Measurements from ENCODE around the gene PRPF38B.
A peak's percentile ranks its signal among the peaks of the same experiment; 100 is the strongest.

PRPF38B gene

DNA sequence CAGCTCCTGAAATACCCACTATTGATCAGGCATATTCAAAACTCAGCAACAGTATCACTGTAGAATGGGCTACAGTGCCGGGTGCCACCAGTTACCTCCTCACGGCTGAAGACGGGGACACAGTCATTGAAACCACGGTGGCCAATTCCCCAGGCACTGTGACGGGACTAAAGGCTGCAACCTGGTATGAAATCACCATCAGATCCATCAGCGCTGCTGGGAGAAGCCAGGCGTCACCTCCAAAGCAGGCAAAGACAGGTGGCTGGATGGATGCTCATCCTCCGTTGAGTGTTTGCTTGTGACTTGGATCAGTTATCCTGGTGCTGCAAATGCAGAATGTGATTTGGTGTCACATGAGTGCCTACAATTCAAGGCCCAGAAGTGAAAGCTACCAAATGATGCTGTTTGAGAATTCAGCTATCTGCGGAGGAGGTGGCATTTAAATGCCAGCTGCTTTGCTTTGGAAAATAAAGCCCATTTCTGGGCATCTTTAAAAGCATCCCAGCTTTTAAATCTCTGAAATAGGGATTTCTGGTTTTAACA, 25.7 kb downstream of the PRPF38B start:
- no peak overlapping the region for H3K4me2 ChIP-seq (ENCODE audit: low read length)
- H3K14ac ChIP-seq (ENCODE audit: low read length), result no peak overlapping the region
- H3K23ac ChIP-seq (ENCODE audit: low read length), result no peak overlapping the region
- no peak overlapping the region for H3K9ac ChIP-seq (ENCODE audit: low read length)
- H4K91ac ChIP-seq (ENCODE audit: low read depth, low read length), result no peak overlapping the region
- no peak overlapping the region for H3K18ac ChIP-seq (ENCODE audit: low read length)
- no peak overlapping the region for H2AFZ ChIP-seq (ENCODE audit: insufficient read depth, low read length, poor library complexity)
- H3K27me3 ChIP-seq (ENCODE audit: insufficient read depth, low read length), result no peaks in the 10 kb centered on the region
- H3K4me1 ChIP-seq (ENCODE audit: control insufficient read depth in 1 of 2, insufficient read depth in 2 of 2, low read length in 2 of 2), result peaks cover 8 to 9% of the 10 kb centered on the region in 2 experiments
- H3K4me3 ChIP-seq (ENCODE audit: low read depth, low read length), result no peak overlapping the region
- H2BK5ac ChIP-seq (ENCODE audit: low read depth, low read length, poor library complexity), result no peak overlapping the region
- no peak overlapping the region for H2AK5ac ChIP-seq (ENCODE audit: low read length)
- no peak for DNase-seq
- peaks cover 4% of the 10 kb centered on the region for H3K79me1 ChIP-seq (ENCODE audit: low read length)
- H3K4ac ChIP-seq (ENCODE audit: low read depth, low read length), result no peak overlapping the region
- H3K9me3 ChIP-seq (ENCODE audit: insufficient read depth, low read depth, low read length), result no peaks in the 10 kb centered on the region
- H3K36me3 ChIP-seq (ENCODE audit: control insufficient read depth in 1 of 2, insufficient read depth in 2 of 2, low read length in 2 of 2), result no peaks in the 10 kb centered on the region
- WGBS (ENCODE audit: extremely low coverage, insufficient coverage, insufficient read length), result no CpG with 5 or more reads among the region's 9 CpGs
- no peak overlapping the region for H4K8ac ChIP-seq (ENCODE audit: low read depth, low read length)
- no peak overlapping the region for H3K27ac ChIP-seq (ENCODE audit: low read depth, low read length)
- H3K79me2 ChIP-seq (ENCODE audit: control insufficient read depth, insufficient read depth, low read length, poor library complexity), result peaks cover 2% of the 10 kb centered on the region
- no peak overlapping the region for H2BK120ac ChIP-seq (ENCODE audit: insufficient read depth, low read length, poor library complexity)
- H2BK12ac ChIP-seq (ENCODE audit: low read length), result no peak overlapping the region
- H4K12ac ChIP-seq (ENCODE audit: low read depth, low read length), result no peak overlapping the region

DNA sequence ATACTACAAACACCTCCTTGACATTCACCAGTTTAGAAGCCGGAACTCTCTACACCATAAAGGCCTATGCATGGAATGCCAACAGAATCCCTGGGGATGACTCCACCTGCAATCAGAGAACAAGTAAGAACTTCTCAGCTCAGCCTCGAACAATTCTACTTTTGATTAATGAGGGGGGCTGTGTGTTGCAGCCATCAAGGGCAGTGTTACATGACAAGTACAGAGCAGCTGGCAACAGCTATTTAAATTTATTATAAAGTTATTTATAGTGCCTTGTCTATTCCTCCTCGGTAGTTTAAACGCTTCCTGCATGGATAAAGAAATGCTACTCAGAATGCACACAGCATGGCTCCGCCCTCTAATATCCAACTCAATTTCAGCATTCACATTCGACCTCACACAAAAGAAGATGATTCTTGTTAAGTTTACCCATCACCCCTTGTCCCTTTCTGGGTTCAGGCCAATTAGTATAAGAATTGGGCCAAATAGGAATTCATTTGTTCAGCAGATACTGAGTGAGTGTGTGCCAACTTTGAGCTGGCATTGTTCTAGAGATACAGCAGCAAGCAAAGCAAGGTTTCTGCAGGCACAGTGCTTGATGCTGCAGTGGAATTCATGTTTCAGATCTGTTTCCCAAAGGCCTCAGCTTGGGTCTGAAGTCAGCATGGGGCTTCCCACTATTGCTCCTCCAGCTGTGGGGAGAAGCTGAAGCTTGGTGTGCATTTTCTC, 27.0 kb downstream of the PRPF38B start:
- no peak overlapping the region for H2BK12ac ChIP-seq (ENCODE audit: low read length)
- H3K79me1 ChIP-seq (ENCODE audit: low read length), result peaks cover 4% of the 10 kb centered on the region
- no CpG with 5 or more reads among the region's 6 CpGs for WGBS (ENCODE audit: extremely low coverage, insufficient coverage, insufficient read length)
- H3K4ac ChIP-seq (ENCODE audit: low read depth, low read length), result no peak overlapping the region
- no peak overlapping the region for H3K18ac ChIP-seq (ENCODE audit: low read length)
- no peak overlapping the region for H2AFZ ChIP-seq (ENCODE audit: insufficient read depth, low read length, poor library complexity)
- no peaks in the 10 kb centered on the region for H3K27me3 ChIP-seq (ENCODE audit: insufficient read depth, low read length)
- no peak overlapping the region for H3K4me3 ChIP-seq (ENCODE audit: low read depth, low read length)
- no peak overlapping the region for H4K8ac ChIP-seq (ENCODE audit: low read depth, low read length)
- no peak overlapping the region for H3K23ac ChIP-seq (ENCODE audit: low read length)
- no peak overlapping the region for H3K14ac ChIP-seq (ENCODE audit: low read length)
- no peak overlapping the region for H3K27ac ChIP-seq (ENCODE audit: low read depth, low read length)
- no peak overlapping the region for H2BK120ac ChIP-seq (ENCODE audit: insufficient read depth, low read length, poor library complexity)
- H3K9me3 ChIP-seq (ENCODE audit: insufficient read depth, low read depth, low read length), result no peaks in the 10 kb centered on the region
- no peak overlapping the region for H2AK5ac ChIP-seq (ENCODE audit: low read length)
- DNase-seq, result no peak
- peaks cover 8 to 9% of the 10 kb centered on the region in 2 experiments for H3K4me1 ChIP-seq (ENCODE audit: control insufficient read depth in 1 of 2, insufficient read depth in 2 of 2, low read length in 2 of 2)
- H3K4me2 ChIP-seq (ENCODE audit: low read length), result no peak overlapping the region
- no peaks in the 10 kb centered on the region for H3K36me3 ChIP-seq (ENCODE audit: control insufficient read depth in 1 of 2, insufficient read depth in 2 of 2, low read length in 2 of 2)
- H2BK5ac ChIP-seq (ENCODE audit: low read depth, low read length, poor library complexity), result no peak overlapping the region
- H4K91ac ChIP-seq (ENCODE audit: low read depth, low read length), result no peak overlapping the region
- no peak overlapping the region for H3K9ac ChIP-seq (ENCODE audit: low read length)
- no peak overlapping the region for H4K12ac ChIP-seq (ENCODE audit: low read depth, low read length)
- H3K79me2 ChIP-seq (ENCODE audit: control insufficient read depth, insufficient read depth, low read length, poor library complexity), result peaks cover 2% of the 10 kb centered on the region

DNA sequence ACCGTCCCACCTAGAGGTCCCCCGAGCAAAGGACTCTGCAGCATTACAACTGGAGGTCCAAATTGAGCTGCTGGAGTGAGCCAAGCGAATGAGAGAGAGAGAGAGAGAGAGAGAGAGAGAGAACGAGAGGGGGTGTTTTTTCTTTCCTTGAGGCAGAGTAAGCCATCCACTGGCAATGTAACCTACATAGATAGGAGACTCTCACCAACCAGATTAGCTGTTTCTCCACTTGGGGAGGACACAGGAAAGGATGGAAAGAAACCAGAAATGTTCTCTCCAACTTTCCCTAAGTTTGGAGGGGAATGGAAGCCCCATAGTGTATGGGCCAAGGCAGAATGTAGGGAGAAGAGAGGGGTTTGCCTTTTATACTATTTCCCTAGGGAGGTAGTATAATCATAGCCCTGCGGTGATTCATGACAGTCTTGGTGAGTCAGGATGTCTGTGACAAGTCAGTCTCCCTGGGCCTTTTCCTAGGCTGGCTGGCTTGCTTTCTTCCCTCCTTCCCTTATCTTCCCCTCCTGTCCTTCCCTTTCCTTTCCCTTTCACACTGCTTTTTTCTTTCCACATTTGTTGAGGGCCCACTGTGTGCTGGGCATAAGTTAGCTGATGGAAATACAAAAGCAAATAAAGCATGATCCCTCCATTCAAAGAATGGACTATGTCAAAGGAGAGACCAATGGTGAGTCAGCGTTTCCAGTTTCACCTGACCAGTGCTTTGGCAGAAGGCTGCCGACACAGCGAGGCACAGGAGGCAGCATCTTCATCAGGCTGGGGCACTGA, 27.7 kb downstream of the PRPF38B start:
- no peak overlapping the region for H3K9ac ChIP-seq (ENCODE audit: low read length)
- H4K8ac ChIP-seq (ENCODE audit: low read depth, low read length), result peak overlapping the region; percentile 17
- H2AFZ ChIP-seq (ENCODE audit: insufficient read depth, low read length, poor library complexity), result no peak overlapping the region
- H3K23ac ChIP-seq (ENCODE audit: low read length), result no peak overlapping the region
- no peak overlapping the region for H3K14ac ChIP-seq (ENCODE audit: low read length)
- no peaks in the 10 kb centered on the region for H3K27me3 ChIP-seq (ENCODE audit: insufficient read depth, low read length)
- H3K9me3 ChIP-seq (ENCODE audit: insufficient read depth, low read depth, low read length), result no peaks in the 10 kb centered on the region
- H3K4ac ChIP-seq (ENCODE audit: low read depth, low read length), result no peak overlapping the region
- no peak overlapping the region for H2AK5ac ChIP-seq (ENCODE audit: low read length)
- peak; percentile 65 to 74 for DNase-seq
- H3K36me3 ChIP-seq (ENCODE audit: control insufficient read depth in 1 of 2, insufficient read depth in 2 of 2, low read length in 2 of 2), result no peaks in the 10 kb centered on the region
- no peak overlapping the region for H2BK120ac ChIP-seq (ENCODE audit: insufficient read depth, low read length, poor library complexity)
- no CpG with 5 or more reads among the region's 8 CpGs for WGBS (ENCODE audit: extremely low coverage, insufficient coverage, insufficient read length)
- H4K12ac ChIP-seq (ENCODE audit: low read depth, low read length), result no peak overlapping the region
- no peak overlapping the region for H4K91ac ChIP-seq (ENCODE audit: low read depth, low read length)
- H3K4me3 ChIP-seq (ENCODE audit: low read depth, low read length), result no peak overlapping the region
- H3K4me2 ChIP-seq (ENCODE audit: low read length), result no peak overlapping the region
- peaks cover 2% of the 10 kb centered on the region for H3K79me2 ChIP-seq (ENCODE audit: control insufficient read depth, insufficient read depth, low read length, poor library complexity)
- H2BK12ac ChIP-seq (ENCODE audit: low read length), result no peak overlapping the region
- H3K4me1 ChIP-seq (ENCODE audit: control insufficient read depth in 1 of 2, insufficient read depth in 2 of 2, low read length in 2 of 2), result peaks cover 8 to 9% of the 10 kb centered on the region in 2 experiments
- peaks cover 4% of the 10 kb centered on the region for H3K79me1 ChIP-seq (ENCODE audit: low read length)
- H3K27ac ChIP-seq (ENCODE audit: low read depth, low read length), result no peak overlapping the region
- no peak overlapping the region for H3K18ac ChIP-seq (ENCODE audit: low read length)
- H2BK5ac ChIP-seq (ENCODE audit: low read depth, low read length, poor library complexity), result no peak overlapping the region

DNA sequence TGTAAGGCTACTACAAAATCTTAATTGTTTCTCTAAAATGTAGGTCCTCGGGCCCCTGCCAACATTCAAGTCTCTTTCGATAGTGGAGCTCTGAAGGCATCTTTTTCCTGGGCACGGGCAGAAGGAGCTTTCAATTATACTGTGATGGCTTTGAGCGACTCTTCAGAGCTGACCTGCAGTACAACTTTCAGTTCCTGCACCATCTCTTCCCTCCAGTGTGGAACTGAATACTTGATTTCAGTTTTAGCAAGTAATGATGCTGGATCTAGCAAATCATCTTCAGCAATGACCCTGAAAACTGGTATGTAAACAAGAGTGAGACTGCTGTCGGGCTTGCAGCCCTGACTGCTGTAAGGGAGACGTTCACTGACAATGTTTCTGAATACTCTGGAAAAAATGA, 30.2 kb downstream of the PRPF38B start:
- H3K14ac ChIP-seq (ENCODE audit: low read length), result no peak overlapping the region
- no CpG with 5 or more reads among the region's 6 CpGs for WGBS (ENCODE audit: extremely low coverage, insufficient coverage, insufficient read length)
- peaks cover 10 to 13% of the 10 kb centered on the region in 2 experiments for H3K4me1 ChIP-seq (ENCODE audit: control insufficient read depth in 1 of 2, insufficient read depth in 2 of 2, low read length in 2 of 2)
- no peaks in the 10 kb centered on the region for H3K9me3 ChIP-seq (ENCODE audit: insufficient read depth, low read depth, low read length)
- H2BK12ac ChIP-seq (ENCODE audit: low read length), result no peak overlapping the region
- no peak overlapping the region for H3K23ac ChIP-seq (ENCODE audit: low read length)
- no peak overlapping the region for H3K27ac ChIP-seq (ENCODE audit: low read depth, low read length)
- H2BK120ac ChIP-seq (ENCODE audit: insufficient read depth, low read length, poor library complexity), result no peak overlapping the region
- H4K91ac ChIP-seq (ENCODE audit: low read depth, low read length), result no peak overlapping the region
- H3K27me3 ChIP-seq (ENCODE audit: insufficient read depth, low read length), result no peaks in the 10 kb centered on the region
- peaks cover 4% of the 10 kb centered on the region for H3K79me1 ChIP-seq (ENCODE audit: low read length)
- H4K12ac ChIP-seq (ENCODE audit: low read depth, low read length), result no peak overlapping the region
- no peak overlapping the region for H3K18ac ChIP-seq (ENCODE audit: low read length)
- H2BK5ac ChIP-seq (ENCODE audit: low read depth, low read length, poor library complexity), result no peak overlapping the region
- H4K8ac ChIP-seq (ENCODE audit: low read depth, low read length), result no peak overlapping the region
- no peak overlapping the region for H3K9ac ChIP-seq (ENCODE audit: low read length)
- H3K79me2 ChIP-seq (ENCODE audit: control insufficient read depth, insufficient read depth, low read length, poor library complexity), result peaks cover 2% of the 10 kb centered on the region
- no peak for DNase-seq
- H2AFZ ChIP-seq (ENCODE audit: insufficient read depth, low read length, poor library complexity), result no peak overlapping the region
- H2AK5ac ChIP-seq (ENCODE audit: low read length), result no peak overlapping the region
- H3K4me2 ChIP-seq (ENCODE audit: low read length), result no peak overlapping the region
- H3K4me3 ChIP-seq (ENCODE audit: low read depth, low read length), result no peak overlapping the region
- no peak overlapping the region for H3K4ac ChIP-seq (ENCODE audit: low read depth, low read length)
- no peaks in the 10 kb centered on the region for H3K36me3 ChIP-seq (ENCODE audit: control insufficient read depth in 1 of 2, insufficient read depth in 2 of 2, low read length in 2 of 2)
